Urothelium cell line (cell line): Measurements from ENCODE around the gene HBS1L.

Experiments
- DNase-seq: peaks from one replicate; pipeline ENCODE4 v3.0.0; 2011; ENCODE audit warnings: low spot score, mixed read lengths
- FAIRE-seq: peaks from 2 replicates; lab custom pipeline; 2011; peaks lifted over from hg19 to GRCh38; lab: Jason Lieb, UNC

HBS1L gene

DNA sequence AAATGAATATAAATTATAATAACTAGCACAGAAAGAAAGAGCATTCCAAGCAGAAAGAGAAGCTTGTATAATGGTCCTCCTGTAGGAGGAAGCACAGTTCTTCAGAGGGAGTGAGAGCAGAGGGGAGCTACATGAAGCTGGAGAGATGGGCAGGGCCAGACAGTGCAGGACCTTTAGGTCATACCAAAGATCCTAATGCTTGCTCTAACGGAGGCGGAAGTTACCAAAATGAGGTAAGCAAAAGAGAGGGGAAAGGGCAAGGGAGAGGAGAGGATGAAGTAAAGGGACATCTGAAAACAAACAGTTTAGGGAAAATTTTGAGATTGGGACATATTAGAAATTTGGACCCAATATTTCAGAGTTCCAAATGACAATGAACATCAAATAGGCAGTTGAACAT is 50.2 kb downstream of the HBS1L start:
- FAIRE-seq, result no peak
- DNase-seq, result no peak

DNA sequence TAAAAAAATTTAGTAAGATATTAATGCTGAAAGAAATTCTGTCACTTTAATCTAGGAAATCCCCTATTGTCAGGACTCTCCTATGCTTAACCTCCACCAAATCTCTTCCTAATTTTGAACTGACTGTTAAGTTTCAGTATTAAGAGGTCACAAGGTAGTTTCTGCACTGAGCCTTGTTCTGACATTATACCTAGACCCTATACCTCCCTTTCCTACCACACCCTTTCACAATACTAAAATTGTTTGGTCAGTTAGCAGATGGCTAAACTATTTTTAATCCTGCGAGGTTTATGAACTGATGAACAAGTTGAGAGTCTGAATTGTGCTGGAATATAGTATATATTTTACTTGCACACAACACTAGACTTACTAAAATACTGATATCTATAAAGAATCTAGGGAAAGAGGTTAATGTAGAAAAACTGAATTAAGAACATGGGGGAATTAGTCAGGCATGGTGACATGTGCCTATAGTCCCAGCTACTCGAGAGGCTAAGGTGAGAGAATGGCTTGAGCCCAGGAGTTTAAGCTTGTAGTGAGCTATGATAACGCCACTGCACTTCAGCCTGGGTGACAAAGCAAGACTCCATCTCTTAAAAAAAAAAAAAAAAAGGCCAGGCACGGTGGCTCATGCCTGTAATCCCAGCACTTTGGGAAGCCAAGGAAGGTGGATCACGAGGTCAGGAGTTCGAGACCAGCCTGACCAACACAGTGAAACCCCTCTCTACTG is 51.5 kb downstream of the HBS1L start:
- no peak for DNase-seq
- FAIRE-seq, result no peak

DNA sequence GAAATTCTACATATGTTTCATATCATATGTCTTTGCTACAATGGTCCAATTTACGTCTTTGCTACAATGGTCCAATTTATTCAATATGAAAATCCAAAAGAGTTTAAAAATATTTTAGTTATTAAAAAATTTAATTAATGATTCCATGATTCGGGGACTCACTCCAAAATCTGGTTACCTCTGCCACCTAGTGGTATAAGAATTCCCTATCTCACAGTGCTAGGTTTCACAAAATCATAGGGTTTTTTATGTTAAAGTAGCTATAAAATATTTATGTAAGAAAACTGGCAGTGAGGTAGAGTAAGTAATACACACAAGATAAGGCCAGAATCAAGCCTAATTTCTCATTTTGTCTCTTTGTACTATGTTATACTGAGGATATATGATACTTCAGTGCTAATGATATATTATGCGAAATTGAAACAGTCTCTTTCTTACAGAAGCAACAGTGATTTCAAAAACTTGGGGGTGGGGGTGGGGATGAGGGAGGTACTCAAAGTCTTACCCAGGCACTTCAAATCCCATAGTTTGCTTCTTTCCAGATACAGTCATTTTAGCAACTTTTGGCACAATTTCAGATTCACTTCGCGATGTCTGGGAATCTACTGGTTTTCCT is 52.3 kb downstream of the HBS1L start:
- DNase-seq, result peak; percentile 12
- FAIRE-seq, result no peak

DNA sequence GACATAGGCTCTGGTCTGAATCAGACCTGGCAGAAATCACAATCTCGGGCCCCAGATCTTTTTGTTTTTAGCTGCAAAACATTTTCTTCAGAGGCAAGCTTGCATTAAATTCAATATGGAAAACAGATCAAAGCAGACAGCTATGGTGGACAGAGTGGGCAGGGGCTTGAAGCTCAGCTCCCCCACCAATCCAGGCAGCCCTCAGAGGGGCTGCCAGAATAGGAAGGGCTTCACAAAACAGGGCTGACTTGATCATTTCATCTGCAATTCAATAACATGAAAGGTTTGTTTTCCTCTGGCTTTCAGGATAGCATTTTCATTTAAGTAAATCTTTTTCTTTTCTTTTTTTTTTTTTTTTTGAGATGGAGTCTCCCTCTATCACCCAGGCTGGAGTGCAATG is 55.5 kb downstream of the HBS1L start:
- DNase-seq, result no peak
- FAIRE-seq, result no peak

DNA sequence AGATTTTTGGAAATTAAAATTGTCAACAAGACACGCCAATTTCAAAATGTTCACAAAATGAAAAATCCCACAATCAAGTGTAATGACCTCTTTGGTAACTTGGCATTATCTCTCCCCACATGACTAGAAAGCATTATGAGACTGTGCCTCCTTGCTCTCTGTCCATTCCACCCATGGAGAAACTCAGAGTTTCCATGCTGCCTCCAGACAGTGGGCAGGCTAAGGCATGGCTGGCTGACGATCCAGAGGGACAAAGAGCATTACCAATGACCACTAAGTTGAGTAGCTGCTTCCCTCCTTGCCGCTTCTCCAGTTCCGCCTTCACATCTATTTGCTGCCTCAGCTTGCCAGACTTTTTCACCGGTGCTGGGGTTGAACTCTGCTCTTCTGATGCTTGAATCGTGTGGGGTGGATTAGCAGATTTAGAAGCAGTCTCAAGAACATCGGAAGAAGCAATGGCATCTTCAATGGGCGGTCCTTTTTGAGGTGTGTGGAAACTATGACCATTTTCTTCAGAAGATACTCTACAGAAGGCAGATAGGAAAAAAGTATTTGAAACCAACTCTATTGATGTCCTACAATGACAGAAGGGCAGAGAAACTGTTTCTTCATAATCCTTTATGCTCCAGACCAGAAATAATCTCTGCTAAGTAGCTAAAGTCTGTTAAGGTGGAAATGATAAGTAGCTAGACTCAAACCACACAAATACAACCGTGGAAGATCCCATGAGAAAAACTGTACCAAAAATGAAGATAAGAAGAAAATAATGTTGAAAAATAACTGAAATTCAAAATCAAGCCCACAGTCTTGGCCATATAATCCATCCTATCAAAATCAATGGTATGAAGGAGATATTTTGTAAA is 57.3 kb downstream of the HBS1L start:
- FAIRE-seq (no peak), DNase-seq (no peak)

DNA sequence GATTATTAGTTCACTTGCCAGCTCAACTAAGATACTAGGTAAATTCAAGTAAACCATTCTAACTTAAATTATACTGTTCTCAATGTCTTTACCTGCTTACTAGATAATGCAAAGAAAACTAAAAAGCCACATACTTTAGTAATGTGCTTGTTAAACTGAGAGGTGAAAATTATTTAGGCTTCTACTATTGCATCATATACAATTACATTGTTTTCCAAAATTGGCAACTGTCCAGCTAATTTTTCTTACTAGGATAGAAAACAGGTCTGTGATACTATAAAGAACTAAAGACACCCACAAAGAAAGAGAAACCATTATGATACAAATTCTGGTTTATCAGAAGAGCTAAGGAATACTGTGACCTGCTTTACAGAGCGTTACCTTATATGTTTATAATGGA is 59.1 kb downstream of the HBS1L start:
- FAIRE-seq, result no peak
- no peak for DNase-seq

DNA sequence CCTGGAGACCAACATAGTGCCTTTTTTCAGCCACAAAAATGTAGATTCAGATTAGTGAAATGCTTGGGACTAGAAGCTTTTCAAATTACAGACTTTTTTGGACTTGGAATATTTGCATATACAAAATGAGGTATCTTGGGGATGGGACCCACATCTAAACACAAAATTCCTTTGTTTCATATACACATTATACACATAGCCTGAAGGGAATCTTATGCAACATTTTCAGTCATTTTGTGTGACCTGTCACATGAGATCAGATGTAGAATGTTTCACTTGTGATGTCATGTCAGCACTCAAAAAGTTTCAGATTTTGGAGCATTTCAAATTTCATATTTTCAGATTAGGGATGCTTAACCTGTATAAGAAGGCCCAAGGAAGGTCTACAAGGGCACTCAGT is 60.2 kb downstream of the HBS1L start:
- no peak for FAIRE-seq
- DNase-seq, result no peak

DNA sequence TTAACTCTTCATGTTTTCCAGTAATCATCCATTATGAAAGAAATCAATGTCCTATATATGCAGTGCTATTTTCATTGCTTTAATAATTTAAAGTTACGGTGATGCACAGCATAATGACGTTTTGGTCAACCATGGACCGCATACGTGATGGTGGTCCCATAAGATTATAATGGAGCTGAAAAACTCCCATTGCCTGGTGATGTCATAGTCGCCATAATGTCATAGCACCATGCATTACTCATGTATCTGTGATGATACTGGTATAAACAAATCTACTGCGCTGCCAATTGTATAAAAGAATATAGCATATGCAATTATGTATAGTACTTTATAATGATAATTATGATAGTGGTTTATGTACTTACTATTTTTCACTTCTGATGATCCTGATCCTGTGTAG is 62.5 kb downstream of the HBS1L start:
- no peak for FAIRE-seq
- no peak for DNase-seq

DNA sequence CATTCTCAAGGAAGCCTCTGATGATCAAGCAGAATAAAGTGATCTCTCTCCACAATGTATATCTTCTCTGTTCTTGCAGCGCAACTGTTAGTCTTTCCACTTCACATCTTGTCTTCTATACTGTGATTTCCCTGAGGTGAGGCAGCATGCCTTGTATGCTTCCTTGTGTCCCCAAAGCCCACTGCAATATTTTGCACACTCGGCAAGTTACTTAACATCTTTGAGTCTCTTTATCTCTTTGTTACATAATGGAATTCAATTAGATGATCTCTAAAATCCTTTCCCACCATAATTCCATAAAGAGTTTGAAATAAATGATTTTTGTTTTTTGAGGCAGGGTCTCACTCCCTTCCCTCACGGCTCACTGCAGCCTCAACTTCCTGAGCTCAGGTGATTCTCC is 64.4 kb downstream of the HBS1L start:
- no peak for DNase-seq
- FAIRE-seq, result no peak

DNA sequence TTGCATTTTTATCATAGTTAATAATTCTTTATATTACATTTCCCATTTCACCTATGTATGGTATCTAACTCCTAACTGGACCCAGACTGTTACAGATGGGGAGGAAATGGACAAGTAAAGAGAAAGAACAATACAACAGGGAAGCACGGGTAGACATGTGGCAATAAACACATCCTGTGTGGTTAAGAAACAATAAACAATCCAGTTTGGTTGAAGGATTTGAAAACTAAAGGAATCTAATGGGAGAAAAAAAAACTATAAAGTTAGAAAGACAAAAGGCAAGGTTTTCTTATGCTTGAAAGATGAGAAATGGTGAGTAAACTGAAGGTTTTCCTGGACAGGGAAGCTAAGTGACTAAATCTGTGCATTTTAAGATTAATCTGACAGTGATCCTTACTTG is 69.8 kb downstream of the HBS1L start:
- DNase-seq (no peak), FAIRE-seq (no peak)

DNA sequence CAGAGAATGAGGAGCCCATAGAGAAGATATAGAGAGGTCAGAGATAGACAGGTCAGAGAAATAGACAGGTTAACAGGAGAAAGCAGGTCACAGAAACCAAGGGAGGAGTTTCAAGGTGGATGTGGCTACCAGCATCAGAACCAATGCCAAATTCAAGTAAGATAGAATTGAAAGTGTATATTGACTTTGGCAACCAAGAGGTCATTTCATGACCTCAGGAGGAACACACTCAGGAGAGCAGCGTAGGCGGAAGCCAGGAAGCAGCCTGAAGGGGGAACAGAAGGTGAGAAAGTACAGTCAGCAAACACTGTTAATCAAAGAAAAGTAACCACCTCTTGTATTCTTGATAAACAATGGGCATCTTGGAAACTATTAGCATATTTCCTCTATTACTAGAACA is 70.8 kb downstream of the HBS1L start:
- no peak for DNase-seq
- FAIRE-seq, result no peak

DNA sequence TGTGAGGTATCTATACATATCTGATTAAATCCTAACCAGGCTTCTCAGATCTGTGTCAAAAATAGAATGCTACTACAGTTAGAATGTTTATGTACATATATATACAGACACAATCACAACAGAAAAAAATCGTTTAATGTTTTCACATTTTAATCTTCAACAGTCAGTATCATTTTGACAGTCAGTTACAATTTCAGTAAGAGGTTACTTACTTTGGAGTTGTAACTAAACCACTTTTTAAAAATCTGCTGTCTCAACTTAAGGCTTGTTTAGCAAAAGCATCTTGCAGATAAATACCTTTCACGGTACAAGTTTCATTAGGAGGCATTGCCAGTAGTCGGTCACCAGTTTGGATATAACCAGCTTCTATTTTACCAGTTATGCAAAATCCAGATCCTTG is 72.5 kb downstream of the HBS1L start:
- FAIRE-seq, result no peak
- DNase-seq, result no peak

DNA sequence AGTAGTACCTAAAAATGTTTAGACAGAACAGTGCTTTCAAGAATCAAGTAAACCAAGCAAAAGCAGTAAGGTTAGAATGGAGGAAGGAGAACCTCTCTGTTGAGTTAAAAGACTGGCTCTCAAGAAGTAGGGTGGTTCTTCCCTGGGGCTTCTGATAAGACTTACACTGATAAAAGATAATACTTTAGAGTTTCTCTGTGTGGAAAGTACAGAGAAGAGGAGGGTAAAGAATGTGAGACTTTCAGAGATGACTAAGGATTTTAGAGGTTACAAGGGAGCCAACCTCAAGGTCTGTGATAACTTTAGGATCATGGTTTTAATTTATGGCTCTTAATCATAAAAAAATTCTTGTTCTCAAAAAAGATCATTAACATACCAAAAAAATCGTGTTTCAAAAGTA is 73.8 kb downstream of the HBS1L start:
- FAIRE-seq (no peak), DNase-seq (no peak)

DNA sequence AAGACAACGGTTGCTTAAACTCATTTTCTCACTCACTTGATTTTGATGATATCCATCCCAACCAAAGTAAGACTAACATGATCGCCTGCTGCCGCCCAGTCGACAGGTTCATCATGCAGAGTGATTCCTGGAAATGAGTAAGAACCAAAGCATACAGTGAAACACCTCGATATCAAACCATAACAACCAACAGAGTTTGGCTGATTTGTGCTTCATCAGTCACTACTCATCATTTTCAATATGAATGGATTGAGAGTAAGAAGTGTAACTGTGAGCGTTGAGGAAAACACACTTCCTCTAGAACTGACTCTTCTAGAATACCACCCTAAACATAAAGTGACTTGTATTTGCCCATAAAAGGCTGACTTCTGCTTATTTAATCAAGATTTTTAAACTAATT is 75.5 kb downstream of the HBS1L start:
- no peak for FAIRE-seq

DNA sequence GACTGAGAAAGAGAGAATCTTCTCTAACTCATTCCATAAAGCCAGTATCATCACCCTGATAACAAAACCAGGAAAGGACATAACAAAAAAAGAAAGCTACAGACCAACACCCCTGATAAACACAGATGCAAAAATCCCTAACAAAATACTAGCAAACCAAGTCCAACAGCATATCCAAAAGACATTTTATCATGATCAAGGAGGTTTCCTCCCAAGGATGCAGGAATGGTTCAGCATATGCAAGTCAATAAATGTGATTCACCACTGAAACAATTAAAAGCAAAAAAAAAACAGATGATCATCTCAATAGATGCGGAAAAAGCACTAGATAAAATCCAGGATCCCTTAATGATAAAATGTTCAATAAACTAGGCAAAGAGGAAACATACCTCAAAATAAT is 80.3 kb downstream of the HBS1L start:
- FAIRE-seq, result no peak
- no peak for DNase-seq

More for the DNA sequence above, 75.5 kb downstream of the HBS1L start:
- no peak for DNase-seq

DNA sequence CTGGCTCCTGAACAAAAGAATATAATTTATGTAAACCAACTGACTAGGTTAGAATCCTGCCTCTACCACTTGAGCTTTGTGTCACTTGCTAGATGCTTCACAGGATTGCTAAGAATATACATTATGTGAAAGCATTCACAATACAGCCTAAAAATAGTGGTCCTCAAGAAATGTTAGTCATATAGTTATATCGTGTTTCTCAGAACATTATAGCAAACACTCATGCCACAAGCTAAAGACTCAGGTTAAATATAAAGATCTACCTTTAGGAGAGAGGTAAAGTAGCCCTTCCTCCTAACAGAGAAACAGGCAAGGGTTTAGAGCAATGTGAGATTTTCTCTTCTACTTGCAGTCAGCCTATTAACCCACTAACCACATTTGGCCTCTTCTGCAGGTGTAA is 86.9 kb downstream of the HBS1L start:
- FAIRE-seq, result no peak
- DNase-seq, result no peak

DNA sequence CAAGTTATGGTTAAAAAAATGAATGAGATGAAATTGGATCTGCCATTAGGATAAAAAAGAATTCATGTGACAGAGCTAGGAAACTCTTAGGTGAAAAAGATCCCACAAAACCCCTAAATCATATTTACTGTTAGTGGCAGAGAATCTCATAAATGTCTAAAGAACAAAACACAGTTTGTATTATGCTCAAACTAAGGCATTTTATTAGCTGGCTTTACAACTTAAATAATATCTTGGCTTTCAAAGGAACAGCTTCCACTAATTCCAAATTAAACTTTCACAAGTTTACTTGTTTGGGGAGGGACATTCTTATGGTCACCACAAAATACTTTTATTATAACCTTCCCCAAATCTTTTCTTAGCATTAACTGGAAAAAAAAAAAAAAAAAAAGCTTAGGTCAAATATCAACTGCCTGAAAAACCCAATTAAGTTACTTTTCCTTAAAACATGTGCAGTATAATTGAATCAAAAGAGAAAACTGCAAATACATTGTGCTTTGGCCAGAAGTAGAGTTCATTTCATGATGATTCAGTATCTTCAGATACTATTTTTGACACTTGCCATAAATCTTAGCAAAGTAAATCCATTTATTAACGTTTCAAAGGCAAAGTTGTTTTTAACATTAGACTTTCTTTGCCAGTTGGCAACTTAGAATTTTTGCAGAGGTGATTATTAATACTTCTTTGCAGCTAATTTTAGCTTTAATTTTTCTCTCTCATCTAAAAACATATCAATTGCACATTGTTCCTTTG is 90.0 kb downstream of the HBS1L start:
- FAIRE-seq, result no peak

DNA sequence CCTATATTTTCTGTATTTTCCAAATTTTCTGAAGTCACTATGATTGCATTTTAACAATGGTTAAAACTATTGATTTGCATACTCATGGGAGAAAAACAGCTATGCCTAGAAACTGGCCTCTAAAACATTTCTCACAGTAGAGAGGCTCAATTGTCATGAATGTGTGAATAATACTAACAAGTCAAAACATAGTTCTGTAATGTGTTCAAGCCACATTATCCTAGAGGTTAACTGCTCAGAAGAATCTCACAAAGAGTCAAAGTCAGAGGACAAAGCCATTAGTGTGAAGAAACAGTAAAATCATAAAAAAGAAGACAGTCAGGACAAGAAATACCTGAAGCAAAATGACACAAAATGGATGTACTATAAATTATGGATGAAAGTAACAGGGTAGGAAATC is 92.2 kb downstream of the HBS1L start:
- no peak for DNase-seq
- no peak for FAIRE-seq

More for the DNA sequence above, 90.0 kb downstream of the HBS1L start:
- DNase-seq, result no peak

DNA sequence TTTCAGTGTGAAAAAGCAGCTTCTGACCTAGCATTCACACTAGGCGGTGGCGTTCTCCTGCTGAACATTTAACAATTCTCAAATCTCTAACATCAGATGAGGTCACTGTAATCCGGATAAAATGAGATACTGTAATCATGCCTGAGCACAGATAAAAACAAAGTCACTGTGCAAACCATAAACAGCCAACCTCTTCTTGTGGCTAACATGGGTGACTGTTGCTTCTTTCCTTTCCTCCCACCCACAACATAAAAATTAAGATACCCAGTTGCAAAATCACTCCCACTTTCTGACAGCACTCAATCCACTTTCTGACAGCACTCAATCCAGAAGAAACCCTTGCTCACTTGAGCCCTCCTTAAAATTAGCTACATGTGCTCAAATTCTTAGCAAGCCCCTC is 93.3 kb downstream of the HBS1L start:
- FAIRE-seq, result no peak
- no peak for DNase-seq

DNA sequence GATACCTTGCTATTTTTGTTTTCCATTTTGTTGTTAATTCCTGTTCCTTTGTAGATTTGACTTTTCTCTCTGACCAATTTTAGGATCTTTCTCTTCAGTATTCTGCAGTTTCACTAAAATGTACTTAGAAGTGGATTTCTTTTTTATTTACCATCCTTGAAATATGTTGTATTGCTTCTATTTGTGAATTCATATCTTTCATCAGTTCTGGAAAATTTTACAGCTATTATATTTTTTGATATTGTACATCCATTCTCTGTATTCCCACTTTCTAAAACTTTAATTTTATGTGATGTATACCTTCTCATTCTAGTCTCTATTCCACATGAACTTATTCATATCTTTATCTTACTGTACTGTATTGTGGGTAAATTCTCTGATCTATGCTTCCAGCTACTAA is 95.0 kb downstream of the HBS1L start:
- DNase-seq (no peak), FAIRE-seq (no peak)

DNA sequence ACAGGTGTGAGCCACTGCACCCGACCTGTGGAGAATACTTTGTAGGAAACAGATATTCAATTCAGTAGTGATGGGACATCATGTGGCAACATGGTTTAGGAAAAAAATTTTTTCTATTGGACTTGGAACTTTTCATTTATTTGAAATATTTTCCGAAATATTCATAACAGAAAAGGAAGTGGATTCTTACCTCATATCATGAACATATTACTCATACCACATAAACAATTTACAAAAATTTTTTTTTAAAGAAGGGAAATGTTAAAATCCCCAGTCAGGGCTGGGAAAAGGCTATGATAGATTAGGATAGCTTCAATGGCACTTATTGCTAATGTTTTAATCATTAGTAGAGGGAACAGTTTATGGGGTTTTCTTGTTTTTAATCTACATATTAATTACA is 97.9 kb downstream of the HBS1L start:
- DNase-seq (no peak), FAIRE-seq (no peak)
